ENCODE results near the gene BCAP29.
"Not testable (repeated sequence)": the region's sequence is repeated elsewhere in the genome, so short reads cannot be mapped to it uniquely, and the experiment has no call there.

BCAP29 gene, protein sequence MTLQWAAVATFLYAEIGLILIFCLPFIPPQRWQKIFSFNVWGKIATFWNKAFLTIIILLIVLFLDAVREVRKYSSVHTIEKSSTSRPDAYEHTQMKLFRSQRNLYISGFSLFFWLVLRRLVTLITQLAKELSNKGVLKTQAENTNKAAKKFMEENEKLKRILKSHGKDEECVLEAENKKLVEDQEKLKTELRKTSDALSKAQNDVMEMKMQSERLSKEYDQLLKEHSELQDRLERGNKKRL

GRCh38 chr7:107579885-107580715, at the start of gene BCAP29:
Gene BCAP29, plus strand, starts transcription at chr7:107580246. Its CDS starts 527 bp downstream, at chr7:107580773.
- peak; percentile 62 for DNase-seq (ENCODE audit: low spot score)

DNA sequence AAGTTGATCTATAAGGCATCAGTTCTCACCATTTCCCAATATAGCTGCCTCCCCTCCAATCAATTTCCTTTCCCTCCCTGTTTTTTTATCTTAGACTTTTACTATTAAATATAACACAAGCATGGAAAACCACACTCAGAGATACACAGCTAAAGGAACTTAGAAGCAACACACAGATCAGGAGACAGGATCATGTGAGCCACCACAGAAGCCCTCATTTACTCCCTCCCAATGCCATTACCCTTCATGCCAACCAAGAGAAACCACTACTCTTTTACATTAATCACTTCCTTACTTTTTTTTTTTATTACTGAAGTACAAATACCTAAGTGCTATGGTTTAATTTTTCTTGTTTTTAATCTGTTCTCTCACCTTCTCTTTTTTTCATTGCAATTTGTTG, 49.3 kb upstream of the BCAP29 start:
- DNase-seq (ENCODE audit: low spot score) = no peak

GRCh38 chr7:107534139-107534538, 45.9 kb upstream of the BCAP29 start:
- no peak for DNase-seq (ENCODE audit: low spot score)

- DNase-seq (ENCODE audit: low spot score) = not testable (repeated sequence)
Measured at GRCh38 chr7:107537228-107537627, 42.8 kb upstream of the BCAP29 start.

GRCh38 chr7:107538001-107538400, 42.0 kb upstream of the BCAP29 start:
- no peak for DNase-seq (ENCODE audit: low spot score)

- no peak for DNase-seq (ENCODE audit: low spot score)
Measured at GRCh38 chr7:107543338-107543993, 36.6 kb upstream of the BCAP29 start.

- DNase-seq (ENCODE audit: low spot score) = no peak
Measured at GRCh38 chr7:107544848-107545591, 35.0 kb upstream of the BCAP29 start.

DNA sequence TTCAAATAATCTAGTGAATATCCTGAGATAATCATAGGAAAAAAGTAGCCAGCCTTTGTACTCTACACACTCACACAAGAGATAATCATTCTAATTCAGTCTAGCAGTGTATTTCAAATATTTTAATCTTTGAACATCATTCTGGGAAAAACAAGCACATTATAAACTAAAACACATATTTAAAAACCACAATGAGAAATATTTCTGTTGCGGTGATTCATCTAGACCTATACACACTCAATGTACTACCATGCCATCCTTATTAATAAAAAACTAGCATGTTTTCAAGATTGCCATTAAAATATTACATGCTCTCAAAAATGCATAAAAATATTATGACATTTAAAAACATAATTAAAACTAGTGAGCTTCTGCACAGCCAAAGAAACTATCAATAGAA, 28.1 kb upstream of the BCAP29 start:
- DNase-seq (ENCODE audit: low spot score) = no peak

- DNase-seq (ENCODE audit: low spot score) = no peak
Measured at GRCh38 chr7:107555893-107556292, 24.2 kb upstream of the BCAP29 start.

GRCh38 chr7:107559864-107560263, 20.2 kb upstream of the BCAP29 start:
- DNase-seq (ENCODE audit: low spot score) = peak; percentile 35

- DNase-seq (ENCODE audit: low spot score) = no peak
Measured at GRCh38 chr7:107560898-107561516, 19.0 kb upstream of the BCAP29 start.

DNA sequence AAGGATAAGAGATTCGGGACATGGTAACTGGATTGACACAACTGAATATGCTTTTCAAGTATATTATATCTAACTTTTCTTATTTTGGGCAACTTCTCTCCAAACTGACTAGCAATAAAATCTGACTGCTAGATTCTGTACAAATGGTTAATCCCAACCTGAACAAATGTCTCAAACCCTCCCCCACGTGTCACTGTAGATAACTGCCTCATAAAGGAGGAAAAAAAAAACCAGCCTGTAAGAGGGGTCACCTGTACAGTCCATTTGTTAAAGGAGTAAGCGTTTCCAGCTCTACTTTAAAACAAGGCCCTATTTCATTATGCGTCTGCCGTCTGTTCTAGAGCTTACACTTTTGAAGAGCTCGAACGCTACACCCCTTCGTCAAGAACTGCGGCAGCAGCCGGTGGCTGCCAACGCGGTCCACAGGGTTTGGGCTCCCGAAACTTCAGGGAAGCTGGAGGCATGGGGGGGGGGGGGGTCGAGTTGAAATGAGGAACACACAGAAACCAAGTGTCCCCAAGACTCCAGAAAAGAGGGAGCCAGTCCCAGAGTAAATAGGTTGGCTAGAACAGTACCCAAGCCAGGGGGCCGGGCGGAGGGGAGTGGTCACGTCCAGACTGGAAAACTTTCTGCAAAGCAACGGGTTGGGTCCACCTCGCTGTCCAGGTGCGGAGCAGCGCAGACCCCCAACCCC, 16.8 kb upstream of the BCAP29 start:
- DNase-seq (ENCODE audit: low spot score) = peak; percentile 36

- peak; percentile 79 for DNase-seq (ENCODE audit: low spot score)
Measured at GRCh38 chr7:107563775-107564552, 16.1 kb upstream of the BCAP29 start, which contains the start of the genes COG5 and DUS4L. Gene COG5, minus strand, starts transcription at chr7:107563920. Its CDS starts 24 bp downstream, at chr7:107563896. Gene DUS4L, plus strand, starts transcription at chr7:107563971. Its CDS starts 3,100 bp downstream, at chr7:107567071.

DNA sequence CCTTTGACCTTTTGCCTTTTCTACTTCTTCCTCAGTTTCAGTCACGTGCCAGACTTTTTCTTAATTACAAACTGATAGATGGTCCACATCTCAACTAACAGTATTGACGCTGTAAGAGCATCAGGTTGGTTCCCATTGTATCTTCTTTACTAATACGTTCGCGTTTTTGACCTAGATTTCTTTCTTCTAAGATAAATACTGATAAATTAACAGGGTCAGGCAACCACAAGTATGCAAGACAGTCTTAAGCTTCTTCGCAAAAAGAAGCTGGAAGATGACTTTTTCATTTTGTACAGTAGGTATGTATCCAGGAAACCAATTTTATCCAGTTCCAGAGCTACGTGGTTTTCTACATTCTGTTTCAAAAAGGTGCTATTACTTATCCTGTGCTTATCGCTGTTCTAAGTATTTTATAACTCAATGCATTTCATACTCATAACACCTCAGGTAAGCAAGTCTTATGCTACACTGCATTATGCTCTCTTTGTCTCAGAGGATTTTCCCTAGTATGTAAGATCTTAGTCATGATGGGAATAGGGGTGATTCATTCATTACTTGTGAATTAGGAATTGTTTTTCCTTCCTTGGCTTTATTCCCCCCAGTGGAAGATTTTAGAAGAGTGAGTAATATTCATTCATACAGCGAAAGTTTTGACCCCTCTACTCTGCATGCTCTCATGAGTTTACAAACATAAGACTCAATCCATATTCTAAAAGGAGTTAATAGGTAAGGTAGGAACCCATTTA, 15.3 kb upstream of the BCAP29 start:
- DNase-seq (ENCODE audit: low spot score) = peak; percentile 59

GRCh38 chr7:107570298-107570697, 9.7 kb upstream of the BCAP29 start:
- no peak for DNase-seq (ENCODE audit: low spot score)

DNA sequence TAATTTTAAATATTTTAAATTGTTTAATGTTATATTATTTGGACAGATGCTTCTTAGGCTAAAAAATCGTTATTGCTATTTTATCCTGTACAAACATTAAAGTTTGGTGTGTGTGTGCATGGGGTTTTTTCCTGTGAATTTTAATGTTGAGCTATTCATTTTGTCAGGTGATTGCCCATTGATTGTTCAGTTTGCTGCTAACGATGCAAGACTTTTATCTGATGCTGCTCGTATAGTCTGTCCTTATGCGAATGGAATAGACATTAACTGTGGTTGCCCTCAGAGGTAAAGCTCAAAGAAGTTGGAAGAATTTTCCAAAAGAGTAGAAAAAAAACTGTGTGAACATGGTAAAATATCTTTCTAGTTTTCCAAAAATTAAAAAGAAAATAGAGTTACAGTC, 6.5 kb upstream of the BCAP29 start:
- DNase-seq (ENCODE audit: low spot score) = no peak

DNA sequence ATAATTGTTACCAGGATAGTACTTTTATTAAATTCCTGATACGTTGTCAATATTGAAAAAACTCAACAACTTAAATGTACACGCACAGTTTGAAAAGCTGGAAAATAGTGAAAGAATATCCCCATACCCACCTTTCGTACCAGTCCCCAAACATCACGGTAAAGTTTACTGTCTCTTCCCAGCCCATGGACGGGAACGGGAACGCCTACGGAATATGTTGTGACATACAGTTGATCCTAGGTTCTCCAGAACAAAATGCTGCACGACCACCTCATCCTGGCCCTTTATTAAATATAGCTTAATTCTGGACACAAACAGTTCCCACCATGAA, 527 bp upstream of the BCAP29 start:
- peak; percentile 24 for DNase-seq (ENCODE audit: low spot score)

DNA sequence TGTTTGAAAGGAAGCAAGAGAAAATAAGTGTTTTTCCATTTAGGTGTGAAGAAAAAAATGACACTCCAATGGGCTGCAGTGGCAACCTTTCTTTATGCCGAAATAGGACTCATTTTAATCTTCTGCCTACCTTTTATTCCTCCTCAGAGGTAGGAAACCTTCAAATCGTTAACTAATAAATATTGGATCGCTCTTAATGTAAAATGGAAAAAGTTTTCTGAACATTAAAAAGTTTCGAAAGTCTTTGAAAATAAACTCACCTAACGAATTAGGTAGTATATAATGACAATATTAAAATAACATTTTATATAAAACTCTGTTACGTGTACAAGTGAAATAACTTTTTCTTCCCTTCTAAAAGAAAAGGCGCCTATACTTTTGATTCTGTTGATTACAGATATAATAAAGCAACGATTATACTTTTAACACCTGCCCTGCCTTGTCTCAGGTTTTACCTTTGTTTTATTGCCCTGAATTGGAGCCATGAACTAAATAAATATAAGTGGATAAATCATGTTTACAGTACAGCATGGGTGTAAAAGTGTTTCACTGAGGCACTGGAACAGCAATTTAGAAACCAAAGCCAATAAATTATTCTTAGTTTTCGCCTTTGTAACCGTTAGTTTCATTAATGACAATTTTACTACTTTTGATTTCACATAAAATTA, 804 bp downstream of the BCAP29 start:
- no peak for DNase-seq (ENCODE audit: low spot score)

Measured in hepatic stellate cell (primary cell).